ENCODE data around the gene ATG16L1. TPM values are rescaled to one million over a fixed set of nuclear protein-coding genes. Genes with fewer than 3 reads are reported as not detected.

Gene ATG16L1
- total and polyA plus RNA-seq, 7 donors: 16.2 to 37.3 (median 19.6) TPM

GRCh38 chr2:233208382-233209116 is 42.9 kb upstream of the ATG16L1 start:
- H3K4me3 ChIP-seq: no peak overlapping the region
- intact Hi-C loops (cut with DNase I): no loop called here
- no peak for DNase-seq
- TF ChIP-seq CTCF (IDR thresholded peaks at IDR 0.05) (no peak), EP300 (IDR thresholded peaks at IDR 0.05) (no peak), POLR2AphosphoS5 (IDR thresholded peaks at IDR 0.05) (no peak), POLR2A (IDR thresholded peaks at IDR 0.05) (no peak)
- peaks cover 0 to 27% (median 24%) of the 10 kb centered on the region in 4 donors for H3K4me1 ChIP-seq
- H3K27ac ChIP-seq: no peak overlapping the region
- no peaks in the 10 kb centered on the region for H3K36me3 ChIP-seq
- WGBS, 2 donors: 77 to 83% methylated on average over 10 of the region's 10 CpGs
- H3K9me3 ChIP-seq: no peaks in the 10 kb centered on the region
- H3K27me3 ChIP-seq: no peaks in the 10 kb centered on the region

GRCh38 chr2:233209117-233209532 is 42.3 kb upstream of the ATG16L1 start:
- intact Hi-C loops (cut with DNase I): no loop called here
- Histone ChIP-seq H3K36me3 (no peaks in the 10 kb centered on the region), H3K27ac (no peak overlapping the region), H3K4me1 (peaks cover 0 to 27% (median 24%) of the 10 kb centered on the region in 4 donors), H3K27me3 (no peaks in the 10 kb centered on the region), H3K9me3 (no peaks in the 10 kb centered on the region), H3K4me3 (no peak overlapping the region)
- 73% methylated on average over 4 of the region's 4 CpGs for WGBS, 2 donors
- DNase-seq: no peak
- TF ChIP-seq POLR2AphosphoS5 (IDR thresholded peaks at IDR 0.05) (no peak), POLR2A (IDR thresholded peaks at IDR 0.05) (no peak), CTCF (IDR thresholded peaks at IDR 0.05) (no peak), EP300 (IDR thresholded peaks at IDR 0.05) (no peak)

- H3K27ac ChIP-seq: peak overlapping the region in 1 of 4 donors; percentile 41
- WGBS, 2 donors: 42 to 56% methylated on average over 10 of the region's 10 CpGs
Measured at GRCh38 chr2:233209533-233210171, 41.8 kb upstream of the ATG16L1 start.

GRCh38 chr2:233210281-233210680 is 41.2 kb upstream of the ATG16L1 start:
- intact Hi-C loops (cut with DNase I): no loop called here
- no peak for TF ChIP-seq CTCF (IDR thresholded peaks at IDR 0.05)
- TF ChIP-seq POLR2A (IDR thresholded peaks at IDR 0.05): no peak
- no peak for TF ChIP-seq EP300 (IDR thresholded peaks at IDR 0.05)
- TF ChIP-seq POLR2AphosphoS5 (IDR thresholded peaks at IDR 0.05): no peak
- Histone ChIP-seq H3K9me3 (no peaks in the 10 kb centered on the region), H3K27ac (peak overlapping the region in 2 of 4 donors; percentile 41 to 58), H3K4me1 (peaks cover 0 to 27% (median 24%) of the 10 kb centered on the region in 4 donors), H3K4me3 (no peak overlapping the region), H3K27me3 (no peaks in the 10 kb centered on the region), H3K36me3 (no peaks in the 10 kb centered on the region)
- DNase-seq: no peak
- WGBS, 2 donors: 93 to 96% methylated on average over 8 of the region's 8 CpGs

More at GRCh38 chr2:233209533-233210171, 41.8 kb upstream of the ATG16L1 start:
- Histone ChIP-seq H3K36me3 (no peaks in the 10 kb centered on the region), H3K9me3 (no peaks in the 10 kb centered on the region), H3K4me3 (no peak overlapping the region), H3K4me1 (peaks cover 0 to 27% (median 24%) of the 10 kb centered on the region in 4 donors), H3K27me3 (no peaks in the 10 kb centered on the region)
- no peak for DNase-seq
- intact Hi-C loops (cut with DNase I): no loop called here
- no peak for TF ChIP-seq EP300 (IDR thresholded peaks at IDR 0.05)

- H3K36me3 ChIP-seq: no peaks in the 10 kb centered on the region
- TF ChIP-seq EP300 (IDR thresholded peaks at IDR 0.05) (no peak), POLR2AphosphoS5 (IDR thresholded peaks at IDR 0.05) (no peak), POLR2A (IDR thresholded peaks at IDR 0.05) (no peak), CTCF (IDR thresholded peaks at IDR 0.05) (no peak)
- H3K4me1 ChIP-seq: peaks cover 0 to 27% (median 24%) of the 10 kb centered on the region in 4 donors
- H3K27me3 ChIP-seq: no peaks in the 10 kb centered on the region
- no peaks in the 10 kb centered on the region for H3K9me3 ChIP-seq
- WGBS, 2 donors: 66 to 74% methylated on average over 18 of the region's 18 CpGs
- H3K4me3 ChIP-seq: peak overlapping the region in 3 of 4 donors; percentile 14 to 23 (median 20)
- peak; percentile 88 for DNase-seq
- peak overlapping the region; percentile 8 to 67 (median 50) for H3K27ac ChIP-seq
- intact Hi-C loops (cut with DNase I): no loop called here
Measured at GRCh38 chr2:233210843-233211547, 40.5 kb upstream of the ATG16L1 start.
